ENCODE results near the gene FRMD8.

DNA sequence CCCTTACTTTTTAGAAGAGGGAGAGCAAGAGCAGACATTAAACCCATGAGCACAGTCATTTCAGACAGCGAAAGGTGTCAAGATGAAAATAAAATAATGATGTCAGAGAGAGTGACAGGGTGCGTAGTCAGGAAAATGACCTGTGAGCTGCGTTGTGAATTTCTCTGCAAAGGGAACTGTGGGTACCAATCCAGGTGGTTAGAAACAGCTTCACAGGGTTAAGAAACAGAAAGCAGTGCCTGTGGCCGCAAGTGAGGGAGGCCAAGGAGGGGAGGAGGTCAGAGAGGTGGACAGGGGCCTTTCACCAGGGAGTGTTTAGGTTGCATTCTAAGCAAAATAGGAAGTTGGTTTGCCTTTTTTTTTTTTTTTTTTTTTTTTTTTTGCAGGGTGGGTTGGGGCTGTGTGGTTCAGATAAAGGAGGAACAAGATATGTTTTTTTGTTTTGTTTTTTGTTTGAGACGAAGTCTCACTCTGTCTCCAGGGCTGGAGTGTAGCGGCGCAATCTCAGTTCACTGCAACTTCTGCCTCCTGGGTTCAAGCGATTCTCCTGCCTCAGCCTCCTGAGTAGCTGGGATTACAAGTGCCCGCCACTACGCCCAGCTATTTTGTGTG is 24.0 kb upstream of the FRMD8 start:
- TF ChIP-seq, protein P1, sequence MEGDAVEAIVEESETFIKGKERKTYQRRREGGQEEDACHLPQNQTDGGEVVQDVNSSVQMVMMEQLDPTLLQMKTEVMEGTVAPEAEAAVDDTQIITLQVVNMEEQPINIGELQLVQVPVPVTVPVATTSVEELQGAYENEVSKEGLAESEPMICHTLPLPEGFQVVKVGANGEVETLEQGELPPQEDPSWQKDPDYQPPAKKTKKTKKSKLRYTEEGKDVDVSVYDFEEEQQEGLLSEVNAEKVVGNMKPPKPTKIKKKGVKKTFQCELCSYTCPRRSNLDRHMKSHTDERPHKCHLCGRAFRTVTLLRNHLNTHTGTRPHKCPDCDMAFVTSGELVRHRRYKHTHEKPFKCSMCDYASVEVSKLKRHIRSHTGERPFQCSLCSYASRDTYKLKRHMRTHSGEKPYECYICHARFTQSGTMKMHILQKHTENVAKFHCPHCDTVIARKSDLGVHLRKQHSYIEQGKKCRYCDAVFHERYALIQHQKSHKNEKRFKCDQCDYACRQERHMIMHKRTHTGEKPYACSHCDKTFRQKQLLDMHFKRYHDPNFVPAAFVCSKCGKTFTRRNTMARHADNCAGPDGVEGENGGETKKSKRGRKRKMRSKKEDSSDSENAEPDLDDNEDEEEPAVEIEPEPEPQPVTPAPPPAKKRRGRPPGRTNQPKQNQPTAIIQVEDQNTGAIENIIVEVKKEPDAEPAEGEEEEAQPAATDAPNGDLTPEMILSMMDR (IDR thresholded peaks at IDR 0.05) = no peak
- TF ChIP-seq POLR2A (IDR thresholded peaks at IDR 0.05) = no peak

Data from body of pancreas (tissue), 4 donors.